Measurements from ENCODE around the gene D2HGDH.
"Not testable (repeated sequence)": the region's sequence is repeated elsewhere in the genome, so short reads cannot be mapped to it uniquely, and the experiment has no call there.

The D2HGDH gene

GRCh38 chr2:241768850-241769249, 34.4 kb downstream of the D2HGDH start:
- DNase-seq (ENCODE audit: low read depth in 3 of 3): no peak

GRCh38 chr2:241769819-241770184, 35.4 kb downstream of the D2HGDH start:
- no peak for DNase-seq (ENCODE audit: low read depth in 3 of 3)

GRCh38 chr2:241770185-241770935, 35.9 kb downstream of the D2HGDH start:
- DNase-seq (ENCODE audit: low read depth in 3 of 3): no peak

GRCh38 chr2:241770936-241771285, 36.5 kb downstream of the D2HGDH start:
- DNase-seq (ENCODE audit: low read depth in 3 of 3): no peak

GRCh38 chr2:241771286-241772062, 37.0 kb downstream of the D2HGDH start:
- no peak for DNase-seq (ENCODE audit: low read depth in 3 of 3)

- DNase-seq (ENCODE audit: low read depth in 3 of 3): peak in 1 of 3 experiments; percentile 19
Observed at GRCh38 chr2:241772063-241772499, 37.7 kb downstream of the D2HGDH start.

- no peak for DNase-seq (ENCODE audit: low read depth in 3 of 3)
Observed at GRCh38 chr2:241773511-241774418, 39.3 kb downstream of the D2HGDH start.

GRCh38 chr2:241774419-241775222, 40.2 kb downstream of the D2HGDH start:
- no peak for DNase-seq (ENCODE audit: low read depth in 3 of 3)

- DNase-seq (ENCODE audit: low read depth in 3 of 3): no peak
Observed at GRCh38 chr2:241775223-241776177, 41.1 kb downstream of the D2HGDH start.

- no peak for DNase-seq (ENCODE audit: low read depth in 3 of 3)
Observed at GRCh38 chr2:241776336-241777169, 42.1 kb downstream of the D2HGDH start, which contains the start of gene GAL3ST2. GAL3ST2 (plus strand) TSS chr2:241776822; CDS start chr2:241776956, 134 bp downstream.

- no peak for DNase-seq (ENCODE audit: low read depth in 3 of 3)
Observed at GRCh38 chr2:241777170-241777685, 42.8 kb downstream of the D2HGDH start.

- DNase-seq (ENCODE audit: low read depth in 3 of 3): no peak
Observed at GRCh38 chr2:241777686-241778627, 43.5 kb downstream of the D2HGDH start.

GRCh38 chr2:241780939-241781569, 46.6 kb downstream of the D2HGDH start:
- no peak for DNase-seq (ENCODE audit: low read depth in 3 of 3)

GRCh38 chr2:241782053-241782452, 47.6 kb downstream of the D2HGDH start:
- DNase-seq (ENCODE audit: low read depth in 3 of 3): not testable (repeated sequence)

GRCh38 chr2:241788135-241788534, 53.7 kb downstream of the D2HGDH start:
- DNase-seq (ENCODE audit: low read depth in 3 of 3): no peak

GRCh38 chr2:241788572-241788971, 54.1 kb downstream of the D2HGDH start:
- peak; percentile 22 to 49 (median 42) for DNase-seq (ENCODE audit: low read depth in 3 of 3)

- not testable (repeated sequence) for DNase-seq (ENCODE audit: low read depth in 3 of 3)
Observed at GRCh38 chr2:241791385-241791784, 57.0 kb downstream of the D2HGDH start.
